Osteoblast (primary cell): ENCODE results near the gene HELB. TPM values are rescaled to one million over a fixed set of nuclear protein-coding genes. Genes with fewer than 3 reads are reported as not detected.

ENCODE experiments used
- DNase-seq: peaks from one replicate; pipeline ENCODE4 v3.0.0; 2011; ENCODE audit warnings: low spot score, mixed read lengths; ENCODE audit not compliant: insufficient read length; ENCODE audit errors: missing footprints
- H2AFZ ChIP-seq: 2 replicates; pipeline ENCODE4 v1.6.0; 2011; ENCODE audit warnings: mild to moderate bottlenecking, low read length
- H3K27ac ChIP-seq: 2 replicates; pipeline ENCODE4 v1.5.1; 2011; ENCODE audit warnings: mild to moderate bottlenecking, low read depth, low read length, moderate library complexity
- H3K27me3 ChIP-seq: 2 replicates; pipeline ENCODE4 v1.6.0; 2012; ENCODE audit warnings: mild to moderate bottlenecking, control low read depth, inconsistent platforms, low read length, moderate library complexity; ENCODE audit not compliant: insufficient read depth
- H3K36me3 ChIP-seq: 2 replicates; pipeline ENCODE4 v1.5.1; 2011; ENCODE audit warnings: mild to moderate bottlenecking, low read length, control low read depth, moderate library complexity; ENCODE audit not compliant: insufficient read depth
- H3K4me1 ChIP-seq: 2 replicates; pipeline ENCODE4 v1.5.1; 2011; ENCODE audit warnings: mild to moderate bottlenecking, low read length, control low read depth, moderate library complexity; ENCODE audit not compliant: insufficient read depth
- H3K4me2 ChIP-seq: 2 replicates; pipeline ENCODE4 v1.6.0; 2011; ENCODE audit warnings: mild to moderate bottlenecking, low read length; ENCODE audit not compliant: insufficient read depth
- H3K4me3 ChIP-seq: fragments of 200-600 bp; sonication (generic); 3 replicates; pipeline ENCODE4 v1.5.1; 2012; ENCODE audit warnings: mild to moderate bottlenecking, low read length, inconsistent platforms; ENCODE audit not compliant: insufficient read depth
- H3K79me2 ChIP-seq: 2 replicates; pipeline ENCODE4 v1.6.0; 2012; ENCODE audit warnings: mild to moderate bottlenecking, low read length, control low read depth, inconsistent platforms; ENCODE audit not compliant: insufficient read depth
- H3K9me3 ChIP-seq: 2 replicates; pipeline ENCODE4 v1.5.1; 2011; ENCODE audit warnings: low read depth, low read length, control low read depth
- H4K20me1 ChIP-seq: 2 replicates; pipeline ENCODE4 v1.6.0; 2012; ENCODE audit warnings: mild to moderate bottlenecking, low read length, control low read depth; ENCODE audit not compliant: insufficient read depth
- total RNA-seq: library from RNA; depleted of rRNA; stranded (reverse); fragments of >200 nt; gene quantifications from 2 replicates; pipeline ENCODE4 v1.2.3, GENCODE V29; 2012
- TF ChIP-seq, protein P1 (sequence below): IDR thresholded peaks from 2 replicates; pipeline ENCODE4 v1.5.1; 2011; ENCODE audit warnings: mild to moderate bottlenecking, low read depth, low read length, moderate library complexity; ENCODE audit errors: extremely low read depth

The HELB gene
- total RNA-seq, 1 donor, result 2.2 TPM

- Histone ChIP-seq H3K36me3 (no peaks in the 10 kb centered on the region), H3K4me3 (no peak overlapping the region), H3K4me1 (no peaks in the 10 kb centered on the region), H3K79me2 (no peaks in the 10 kb centered on the region), H3K27ac (no peak overlapping the region), H3K27me3 (no peaks in the 10 kb centered on the region), H3K9me3 (no peaks in the 10 kb centered on the region), H4K20me1 (no peaks in the 10 kb centered on the region), H2AFZ (no peak overlapping the region), H3K4me2 (no peak overlapping the region)
- TF ChIP-seq, protein P1, sequence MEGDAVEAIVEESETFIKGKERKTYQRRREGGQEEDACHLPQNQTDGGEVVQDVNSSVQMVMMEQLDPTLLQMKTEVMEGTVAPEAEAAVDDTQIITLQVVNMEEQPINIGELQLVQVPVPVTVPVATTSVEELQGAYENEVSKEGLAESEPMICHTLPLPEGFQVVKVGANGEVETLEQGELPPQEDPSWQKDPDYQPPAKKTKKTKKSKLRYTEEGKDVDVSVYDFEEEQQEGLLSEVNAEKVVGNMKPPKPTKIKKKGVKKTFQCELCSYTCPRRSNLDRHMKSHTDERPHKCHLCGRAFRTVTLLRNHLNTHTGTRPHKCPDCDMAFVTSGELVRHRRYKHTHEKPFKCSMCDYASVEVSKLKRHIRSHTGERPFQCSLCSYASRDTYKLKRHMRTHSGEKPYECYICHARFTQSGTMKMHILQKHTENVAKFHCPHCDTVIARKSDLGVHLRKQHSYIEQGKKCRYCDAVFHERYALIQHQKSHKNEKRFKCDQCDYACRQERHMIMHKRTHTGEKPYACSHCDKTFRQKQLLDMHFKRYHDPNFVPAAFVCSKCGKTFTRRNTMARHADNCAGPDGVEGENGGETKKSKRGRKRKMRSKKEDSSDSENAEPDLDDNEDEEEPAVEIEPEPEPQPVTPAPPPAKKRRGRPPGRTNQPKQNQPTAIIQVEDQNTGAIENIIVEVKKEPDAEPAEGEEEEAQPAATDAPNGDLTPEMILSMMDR, result no peak
- no peak for DNase-seq
Observed at GRCh38 chr12:66319266-66319954, 17.1 kb downstream of the HELB start.

- Histone ChIP-seq H3K27me3 (no peaks in the 10 kb centered on the region), H3K79me2 (no peaks in the 10 kb centered on the region), H3K9me3 (no peaks in the 10 kb centered on the region), H3K36me3 (no peaks in the 10 kb centered on the region), H2AFZ (no peak overlapping the region), H3K4me2 (no peak overlapping the region), H3K27ac (no peak overlapping the region), H4K20me1 (no peaks in the 10 kb centered on the region), H3K4me1 (no peaks in the 10 kb centered on the region), H3K4me3 (no peak overlapping the region)
- TF ChIP-seq, protein P1, result no peak
- no peak for DNase-seq
Observed at GRCh38 chr12:66320996-66321395, 18.7 kb downstream of the HELB start.

DNA sequence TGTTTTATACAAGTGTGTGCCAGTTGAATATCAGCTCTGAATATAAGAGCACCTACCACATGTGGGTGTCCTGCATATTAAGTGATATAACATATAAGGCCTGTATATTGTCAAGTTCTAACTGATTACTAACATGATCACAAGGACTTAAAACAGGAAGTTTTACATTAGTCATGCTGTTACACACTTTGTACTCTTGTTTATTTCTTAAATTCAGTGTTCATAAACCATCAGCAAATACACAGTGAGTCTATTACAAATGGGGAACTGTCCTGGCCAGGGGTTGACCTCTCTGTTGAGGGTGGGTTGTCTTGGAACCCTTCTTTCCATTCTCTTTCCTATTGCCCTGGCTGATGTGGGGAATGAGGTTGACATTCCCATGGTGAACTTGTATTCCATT is 19.1 kb downstream of the HELB start:
- Histone ChIP-seq H2AFZ (no peak overlapping the region), H3K4me2 (no peak overlapping the region), H3K4me3 (no peak overlapping the region), H3K27ac (no peak overlapping the region), H3K4me1 (no peaks in the 10 kb centered on the region), H3K36me3 (no peaks in the 10 kb centered on the region), H4K20me1 (no peaks in the 10 kb centered on the region), H3K79me2 (no peaks in the 10 kb centered on the region), H3K9me3 (no peaks in the 10 kb centered on the region), H3K27me3 (no peaks in the 10 kb centered on the region)
- no peak for DNase-seq
- TF ChIP-seq, protein P1, result no peak

- Histone ChIP-seq H3K4me1 (no peaks in the 10 kb centered on the region), H3K36me3 (no peaks in the 10 kb centered on the region), H3K4me3 (no peak overlapping the region), H3K79me2 (no peaks in the 10 kb centered on the region), H2AFZ (no peak overlapping the region), H3K27me3 (no peaks in the 10 kb centered on the region), H3K4me2 (no peak overlapping the region), H3K27ac (no peak overlapping the region), H4K20me1 (no peaks in the 10 kb centered on the region), H3K9me3 (no peaks in the 10 kb centered on the region)
- no peak for DNase-seq
- TF ChIP-seq, protein P1, result no peak
Observed at GRCh38 chr12:66323017-66323416, 20.7 kb downstream of the HELB start.
